ENCODE data around the gene SIX2.

Gene SIX2

DNA sequence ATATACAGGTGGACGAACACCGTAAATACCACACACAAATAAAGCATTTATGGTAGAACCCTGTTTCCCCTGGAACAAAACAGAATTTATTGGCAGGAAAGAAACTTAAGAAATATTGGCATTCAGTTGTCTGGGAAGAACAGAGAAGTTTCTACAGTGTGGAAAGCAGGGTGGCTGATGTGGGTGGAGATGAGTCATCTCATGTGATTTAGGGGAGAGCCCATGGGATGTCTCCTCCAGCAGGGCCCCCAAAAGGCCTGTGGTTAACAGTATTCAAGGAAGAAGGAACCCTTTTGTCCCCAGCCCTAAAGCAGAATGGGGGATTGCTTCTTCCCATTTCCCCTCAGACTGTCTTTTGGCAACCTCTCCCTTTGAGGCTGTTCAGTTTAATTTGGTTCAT lies 43.6 kb downstream of the SIX2 start:
- no peak for DNase-seq (ENCODE audit: low spot score)

DNA sequence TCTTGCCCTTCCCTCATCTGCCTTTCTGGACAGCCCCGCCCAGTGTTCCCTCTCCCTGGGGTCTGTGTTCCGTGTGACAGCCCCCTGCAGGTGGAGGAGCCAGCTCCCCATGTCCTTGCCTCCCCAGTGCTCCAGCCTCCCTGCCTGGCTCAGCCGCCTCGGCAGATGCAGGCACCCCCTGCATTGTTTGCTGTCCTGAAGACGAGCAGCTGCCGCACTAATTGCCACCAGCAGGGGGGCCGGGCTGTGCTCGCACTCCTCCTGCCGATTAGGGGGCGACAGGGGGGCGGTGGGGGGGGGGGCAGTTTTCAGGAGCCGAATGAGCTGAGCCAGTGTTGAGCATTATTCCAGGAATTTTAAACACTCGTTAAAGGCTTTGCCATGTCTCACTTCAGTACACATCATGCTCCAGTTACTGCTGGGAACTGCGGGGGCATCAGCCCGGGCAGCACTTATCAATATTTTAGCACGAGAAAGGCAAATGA lies 44.5 kb downstream of the SIX2 start:
- DNase-seq (ENCODE audit: low spot score): no peak

DNA sequence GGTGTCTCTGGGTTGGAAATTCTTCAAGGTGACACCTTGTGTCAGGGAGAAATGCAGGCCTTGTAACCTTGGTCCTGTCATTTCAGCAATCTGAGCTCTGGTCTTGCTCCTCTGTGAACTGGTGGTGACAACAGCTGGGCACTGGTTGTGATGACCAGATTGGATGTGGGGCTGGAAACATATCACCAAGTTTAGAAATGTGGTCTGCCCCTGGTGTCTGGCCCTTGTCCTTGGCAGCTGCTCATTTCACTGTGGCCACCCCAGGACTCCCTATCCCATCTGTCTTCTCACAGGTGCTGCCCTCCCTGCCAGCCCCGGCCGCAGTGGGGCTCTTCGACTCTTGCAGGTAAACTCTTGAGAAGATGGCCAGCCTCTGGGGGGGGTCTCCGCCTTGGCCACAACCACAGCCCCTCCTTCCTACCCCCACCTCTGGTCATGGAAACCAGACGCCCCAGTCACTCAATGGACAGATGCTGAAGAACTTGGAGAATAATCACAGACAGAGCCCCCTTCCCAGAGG lies 47.0 kb downstream of the SIX2 start:
- no peak for DNase-seq (ENCODE audit: low spot score)

DNA sequence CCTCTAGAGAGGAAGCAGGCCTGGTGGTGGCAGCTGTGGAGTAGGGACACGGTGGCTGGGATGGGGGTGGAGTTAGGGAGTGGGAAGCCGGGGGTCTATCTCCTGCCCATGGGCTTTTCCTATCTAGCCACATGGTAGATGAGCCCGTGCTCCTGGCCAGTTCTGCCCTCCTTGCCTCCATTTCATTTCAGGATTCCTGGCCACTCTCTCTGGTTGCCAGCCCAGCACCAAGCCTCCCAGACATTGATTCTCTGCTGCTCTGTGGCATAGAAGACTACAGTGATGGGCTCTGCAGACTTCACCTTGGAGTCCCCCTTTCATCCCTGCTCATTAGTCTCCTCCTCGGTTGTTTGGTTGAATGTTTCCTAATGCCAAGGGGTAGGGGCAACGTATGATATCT lies 48.4 kb downstream of the SIX2 start:
- no peak for DNase-seq (ENCODE audit: low spot score)

DNA sequence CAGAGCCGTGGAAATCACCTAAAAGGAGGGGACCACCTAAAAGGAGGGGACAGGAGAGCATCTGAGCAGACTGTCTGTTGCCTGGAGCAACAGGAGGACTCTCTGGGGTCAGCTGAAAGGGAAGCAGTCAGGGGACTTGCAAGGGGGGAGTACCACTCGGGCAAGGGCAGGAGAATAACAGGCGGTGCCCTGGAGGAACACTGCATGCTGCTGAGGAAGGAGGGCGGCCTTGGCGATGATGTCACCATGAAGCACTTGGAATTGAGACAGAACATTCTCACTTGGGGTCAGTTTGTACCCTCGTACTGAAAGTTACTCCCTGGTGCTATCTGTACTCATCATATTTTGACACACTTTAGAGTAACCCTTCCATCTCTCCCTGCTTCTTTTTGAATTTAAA lies 49.4 kb downstream of the SIX2 start:
- no peak for DNase-seq (ENCODE audit: low spot score)

DNA sequence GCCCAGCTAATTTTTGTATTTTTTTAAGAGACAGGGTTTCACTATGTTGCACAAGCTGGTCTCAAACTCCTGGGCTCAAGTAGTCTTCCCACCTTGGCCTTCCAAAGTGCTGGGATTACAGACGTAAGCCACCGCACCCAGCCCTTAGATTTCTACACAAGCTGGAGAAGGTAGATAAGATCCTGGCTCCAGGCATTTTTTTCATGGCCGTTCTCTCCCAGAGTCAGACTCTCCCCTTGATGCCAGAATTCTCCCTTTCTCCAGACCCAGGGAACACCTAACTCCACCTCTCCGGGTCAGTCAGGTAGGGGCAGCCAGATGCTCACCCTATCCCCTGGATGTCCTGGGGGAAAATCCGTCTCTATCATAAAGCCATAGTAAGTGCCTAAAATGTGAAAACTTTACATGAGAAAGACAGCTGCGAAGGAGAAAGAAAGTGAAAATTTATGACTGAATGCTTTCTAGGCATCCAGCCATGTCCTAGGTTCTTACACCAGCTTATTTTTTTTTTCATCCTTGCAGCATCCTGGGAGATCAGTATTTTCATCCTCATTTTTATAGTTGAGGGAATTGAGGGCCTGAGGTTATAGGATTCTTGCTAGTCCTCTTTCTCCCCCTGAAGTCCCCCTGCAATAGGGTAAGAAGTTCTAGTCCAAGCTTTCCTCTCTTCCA lies 51.5 kb downstream of the SIX2 start:
- no peak for DNase-seq (ENCODE audit: low spot score)

DNA sequence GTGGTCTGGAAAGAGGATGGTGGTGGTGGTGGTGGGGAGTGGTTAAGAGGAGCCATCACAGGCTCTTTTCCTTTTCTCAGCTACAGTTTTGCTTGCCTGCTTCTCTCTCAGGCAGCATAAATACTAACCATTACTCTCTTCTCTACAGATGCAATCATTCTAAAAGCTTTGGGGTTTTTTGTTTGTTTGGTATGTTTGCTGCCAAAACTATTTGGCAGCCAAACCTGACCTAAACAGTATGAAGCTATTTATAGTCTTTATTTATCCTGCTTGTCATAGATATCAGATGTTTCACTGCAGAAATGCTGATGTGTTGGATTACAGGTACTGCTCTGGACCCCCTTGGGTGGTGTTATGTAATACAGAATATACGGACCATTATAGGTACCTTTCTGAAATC lies 52.4 kb downstream of the SIX2 start:
- no peak for DNase-seq (ENCODE audit: low spot score)

DNA sequence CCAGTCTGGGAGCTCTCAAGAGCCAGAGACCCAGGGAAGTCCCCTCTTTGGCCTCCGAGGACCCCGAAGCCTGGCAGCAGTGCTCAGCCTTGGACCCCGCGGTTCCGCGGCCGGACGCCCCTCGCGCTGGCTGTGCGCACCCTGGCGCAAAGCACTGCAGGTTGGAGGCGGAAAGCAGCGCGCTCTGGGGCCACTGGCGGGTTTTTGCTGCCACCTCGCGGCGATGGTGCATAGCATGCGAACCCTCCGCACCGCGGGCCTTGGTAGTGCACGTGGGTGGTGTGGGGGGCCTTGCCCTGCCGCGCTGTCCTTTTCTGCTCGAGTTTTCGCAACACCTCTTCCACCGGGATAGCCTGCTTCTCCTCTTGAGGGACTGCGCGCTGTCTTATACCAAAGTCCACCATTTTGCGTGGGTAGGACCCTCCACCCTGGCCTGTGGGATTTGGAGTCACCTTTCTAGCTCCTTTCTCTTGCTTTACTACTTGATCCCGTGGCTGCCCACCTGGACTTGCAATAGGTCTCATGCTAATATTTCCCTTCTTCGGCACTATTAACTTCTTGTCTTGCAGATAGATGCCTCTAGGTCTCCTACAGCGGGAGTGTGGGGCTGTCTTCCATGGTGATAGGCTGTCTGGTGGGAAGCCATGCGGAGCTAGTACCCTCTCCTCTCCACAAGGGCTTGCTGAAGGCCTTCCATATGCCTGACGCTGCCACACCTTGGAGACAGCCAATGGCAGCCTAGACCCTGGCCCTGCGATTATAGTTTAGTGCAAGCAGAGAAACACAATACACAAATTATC lies 53.5 kb downstream of the SIX2 start:
- peak; percentile 39 for DNase-seq (ENCODE audit: low spot score)

All from hematopoietic multipotent progenitor cell treated with erythropoietin and hydrocortisone succinate and interleukin-3 and kit ligand, for 17 days (in vitro differentiated cells).